B cell (primary cell): ENCODE measurements around the gene TPBGL. TPM values are rescaled to one million over a fixed set of nuclear protein-coding genes. Genes with fewer than 3 reads are reported as not detected.

ENCODE experiments used
- ATAC-seq: fragments of 200-7000 bp; cut with Tn5 transposase; one replicate; pipeline ENCODE4 v1.10.0; 2021; ENCODE audit warnings: low read depth, mild to moderate bottlenecking, moderate number of reproducible peaks, moderate library complexity
- CTCF ChIA-PET: fragments of 350-600 bp; sonication (Branson Sonifier 250); formaldehyde crosslinking; loops from one replicate; lab custom pipeline; 2021; ENCODE audit warnings: antibody characterized with exemption, inconsistent platforms; lab: Charles Lee
- POLR2A ChIA-PET: fragments of 350-600 bp; sonication (Branson Sonifier 250); formaldehyde crosslinking; loops from one replicate; lab custom pipeline; 2021; ENCODE audit warnings: antibody characterized with exemption; lab: Charles Lee
- DNase-seq: peaks from one replicate; pipeline ENCODE4 v3.0.0; 2013
- H2AFZ ChIP-seq: 2 replicates; pipeline ENCODE4 v1.6.1; 2012; ENCODE audit warnings: mild to moderate bottlenecking, low read depth, low read length; ENCODE audit not compliant: insufficient read depth, poor library complexity, severe bottlenecking
- H3K27ac ChIP-seq, 2 donors: 1 replicate in 1 of 2; 2 replicates in 1 of 2; pipeline ENCODE4 v1.5.1; 2012 to 2013; ENCODE audit warnings: low read length in 2 of 2, mild to moderate bottlenecking in 2 of 2, moderate library complexity in 1 of 2
- H3K27me3 ChIP-seq, 4 experiments: fragments of 200-600 bp in 1 of 4; sonication (generic) in 1 of 4; replicated peaks in 1 of 4; 1 replicate in 2 of 4; 2 replicates in 2 of 4; pipeline versions ENCODE4 v1.6.1 to v1.7.0; 2013 to 2016; ENCODE audit warnings: low read length in 3 of 4, mild to moderate bottlenecking in 2 of 4, mixed read lengths in 1 of 4, moderate library complexity in 1 of 4; ENCODE audit not compliant: insufficient read depth in 4 of 4, control insufficient read depth in 3 of 4; ENCODE audit errors: control extremely low read depth in 1 of 4
- H3K36me3 ChIP-seq, 2 experiments: replicated peaks in 1 of 2; 1 replicate in 1 of 2; 2 replicates in 1 of 2; pipeline versions ENCODE4 v1.6.1 to v1.7.1; 2013; ENCODE audit warnings: low read length in 1 of 2; ENCODE audit not compliant: insufficient read depth in 2 of 2, control insufficient read depth in 1 of 2; ENCODE audit errors: control extremely low read depth in 1 of 2, extremely low read depth in 1 of 2
- H3K4me1 ChIP-seq, 2 donors: fragments of 200-600 bp in 1 of 2; sonication (generic) in 1 of 2; 1 replicate in 1 of 2; 2 replicates in 1 of 2; pipeline versions ENCODE4 v1.5.1 to v1.6.1; 2013 to 2017; ENCODE audit warnings: low read length in 2 of 2; ENCODE audit not compliant: control insufficient read depth in 2 of 2, insufficient read depth in 2 of 2
- H3K4me2 ChIP-seq: replicated peaks from 2 replicates; pipeline ENCODE3; 2012; ENCODE audit warnings: mild to moderate bottlenecking, low read depth, low read length; ENCODE audit not compliant: poor library complexity, severe bottlenecking
- H3K4me3 ChIP-seq, 5 experiments: fragments of 200-600 bp in 1 of 5; sonication (generic) in 1 of 5; 1 replicate in 3 of 5; 2 replicates in 2 of 5; pipeline versions ENCODE4 v1.5.1 to v1.7.0; 2011 to 2016; ENCODE audit warnings: low read length in 4 of 5, mild to moderate bottlenecking in 4 of 5, low read depth in 2 of 5, control low read depth in 1 of 5, moderate library complexity in 1 of 5; ENCODE audit not compliant: insufficient read depth in 1 of 5; ENCODE audit errors: control extremely low read depth in 1 of 5, extremely low read depth in 1 of 5
- H3K79me2 ChIP-seq: fragments of 200-600 bp; sonication (generic); one replicate; pipeline ENCODE4 v1.6.0; 2016; ENCODE audit warnings: low read length; ENCODE audit not compliant: control insufficient read depth, insufficient read depth
- H3K9ac ChIP-seq: fragments of 200-600 bp; sonication (generic); 2 replicates; pipeline ENCODE4 v1.6.1; 2017; ENCODE audit warnings: mild to moderate bottlenecking, low read length, moderate library complexity
- H3K9me3 ChIP-seq, 3 donors: one replicate each; pipeline versions ENCODE4 v1.6.1 to v1.7.1; 2013; ENCODE audit warnings: low read length in 2 of 3; ENCODE audit not compliant: control insufficient read depth in 2 of 3, insufficient read depth in 1 of 3; ENCODE audit errors: control extremely low read depth in 1 of 3
- H4K20me1 ChIP-seq: 2 replicates; pipeline ENCODE4 v1.6.0; 2012; ENCODE audit warnings: mild to moderate bottlenecking, low read length; ENCODE audit not compliant: insufficient read depth, control insufficient read depth, poor library complexity, severe bottlenecking
- H3K27ac Mint-ChIP-seq: one replicate; pipeline ENCODE4 v1.8.0; 2021; ENCODE audit warnings: mixed read lengths
- H3K27me3 Mint-ChIP-seq: one replicate; pipeline ENCODE4 v1.8.0; 2021; ENCODE audit warnings: mixed read lengths
- H3K4me1 Mint-ChIP-seq: one replicate; pipeline ENCODE4 v1.8.0; 2021; ENCODE audit warnings: mixed read lengths
- H3K4me3 Mint-ChIP-seq: one replicate; pipeline ENCODE4 v1.8.0; 2021; ENCODE audit warnings: mixed read lengths
- H3K9me3 Mint-ChIP-seq: one replicate; pipeline ENCODE4 v1.8.0; 2022; ENCODE audit warnings: mixed read lengths; ENCODE audit not compliant: insufficient read depth
- CTCF ChIP-seq: fragments of 200-600 bp; IDR thresholded peaks from one replicate; pipeline ENCODE4 v1.8.0; 2022; ENCODE audit warnings: antibody characterized with exemption, mild to moderate bottlenecking
- EZH2 ChIP-seq: IDR thresholded peaks from 2 replicates; pipeline ENCODE4 v1.6.1; 2012; ENCODE audit warnings: borderline replicate concordance, low read depth, mild to moderate bottlenecking, moderate library complexity, low read length; ENCODE audit not compliant: insufficient read depth, poor library complexity, severe bottlenecking
- WGBS: methylation state at CpG from one replicate; pipeline ENCODE4 v1.1.5; 2013; ENCODE audit warnings: missing lambda C conversion rate; ENCODE audit not compliant: insufficient coverage; 5-methylcytosine and 5-hydroxymethylcytosine counted together
- intact Hi-C: fragments of 100-400 bp; cut with micrococcal nuclease; formaldehyde crosslinking; loops from one replicate; pipeline ENCODE4 v1.10.0; 2022
- polyA plus RNA-seq: library from polyadenylated mRNA; depleted of rRNA; stranded (reverse); fragments of >200 nt; gene quantifications from 2 replicates; pipeline ENCODE4 v1.2.3, GENCODE V29; 2012
- total RNA-seq, 2 donors: library from RNA; stranded (reverse); fragments of 120-200 nt in 1 of 2; gene quantifications; 1 replicate in 1 of 2; 2 replicates in 1 of 2; pipeline versions ENCODE4 v1.2.3 to v1.2.4, GENCODE V29; 2013 to 2022

The TPBGL gene
- total and polyA plus RNA-seq, 2 donors (not counting 1 experiment from before 2014, with no cell fraction given) = not detected

DNA sequence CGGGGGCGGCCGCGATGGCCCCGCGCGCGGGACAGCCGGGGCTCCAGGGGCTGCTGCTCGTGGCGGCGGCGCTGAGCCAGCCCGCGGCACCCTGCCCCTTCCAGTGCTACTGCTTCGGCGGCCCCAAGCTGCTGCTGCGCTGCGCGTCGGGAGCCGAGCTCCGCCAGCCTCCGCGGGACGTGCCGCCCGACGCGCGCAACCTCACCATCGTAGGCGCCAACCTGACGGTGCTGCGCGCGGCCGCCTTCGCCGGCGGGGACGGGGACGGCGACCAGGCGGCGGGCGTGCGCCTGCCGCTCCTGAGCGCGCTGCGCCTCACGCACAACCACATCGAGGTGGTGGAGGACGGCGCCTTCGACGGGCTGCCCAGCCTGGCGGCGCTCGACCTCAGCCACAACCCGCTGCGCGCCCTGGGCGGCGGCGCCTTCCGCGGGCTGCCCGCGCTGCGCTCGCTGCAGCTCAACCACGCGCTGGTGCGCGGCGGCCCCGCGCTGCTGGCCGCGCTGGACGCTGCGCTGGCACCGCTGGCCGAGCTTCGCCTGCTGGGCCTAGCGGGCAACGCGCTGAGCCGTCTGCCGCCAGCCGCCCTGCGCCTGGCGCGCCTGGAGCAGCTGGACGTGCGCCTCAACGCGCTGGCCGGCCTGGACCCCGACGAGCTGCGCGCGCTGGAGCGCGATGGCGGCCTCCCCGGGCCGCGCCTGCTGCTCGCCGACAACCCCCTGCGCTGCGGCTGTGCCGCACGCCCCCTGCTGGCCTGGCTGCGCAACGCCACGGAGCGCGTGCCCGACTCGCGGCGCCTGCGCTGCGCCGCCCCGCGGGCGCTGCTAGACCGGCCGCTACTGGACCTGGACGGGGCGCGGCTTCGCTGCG is 697 bp downstream of the TPBGL start:
- H3K4me3 ChIP-seq = peak overlapping the region in 3 of 5 experiments; percentile 46 to 60 (median 52)
- Mint-ChIP-seq H3K27me3 (peaks cover 66% of the 10 kb centered on the region), H3K9me3 (no peaks in the 10 kb centered on the region), H3K27ac (no peak overlapping the region), H3K4me1 (peaks cover 7% of the 10 kb centered on the region), H3K4me3 (peak overlapping the region; percentile 77)
- 3% methylated on average over 140 of the region's 140 CpGs for WGBS
- H2AFZ ChIP-seq = peak overlapping the region; percentile 70
- ChIA-PET CTCF (interaction anchor here (0.7 to 4.9 kb wide), 17 partner anchors 12 to 380 kb away, joined by 3 to 60 read pairs (median 4); no protein-coding TSS in a partner anchor), POLR2A (interaction anchor here (0.9 kb wide), 1 partner anchor 22 kb away, joined by 3 read pairs; no protein-coding TSS in a partner anchor)
- H3K9me3 ChIP-seq = no peaks in the 10 kb centered on the region
- DNase-seq (peak; percentile 90), ATAC-seq (peak; percentile 97)
- H3K27ac ChIP-seq = no peak overlapping the region
- no peaks in the 10 kb centered on the region for H3K79me2 ChIP-seq
- H3K4me2 ChIP-seq = peak overlapping the region; percentile 93
- intact Hi-C loops = loop anchor here (1.0 to 2.0 kb wide), 2 partner anchors 101 to 312 kb away; no protein-coding TSS in a partner anchor
- TF ChIP-seq CTCF (peak; percentile 80), EZH2 (no peak)
- H3K9ac ChIP-seq = peak overlapping the region; percentile 60
- H4K20me1 ChIP-seq = no peaks in the 10 kb centered on the region
- no peaks in the 10 kb centered on the region for H3K36me3 ChIP-seq
- H3K4me1 ChIP-seq = peaks cover 12 to 15% of the 10 kb centered on the region in 2 donors
- H3K27me3 ChIP-seq = peaks cover 0 to 54% (median 26%) of the 10 kb centered on the region in 4 experiments
